H1 (cell line): ENCODE results near the gene ERO1A. TPM values are rescaled to one million over a fixed set of nuclear protein-coding genes. Genes with fewer than 3 reads are reported as not detected.

Source experiments
- CBX5 ChIP-seq: fragments of 300-800, 300-1000 bp; sonication (generic); IDR thresholded peaks from 2 replicates; pipeline ENCODE4 v1.7.1; 2016; ENCODE audit warnings: antibody characterized with exemption, low read length, low read depth
- EZH2 ChIP-seq: fragments of 200-600 bp; sonication (generic); IDR thresholded peaks from 2 replicates; pipeline ENCODE4 v1.7.1; 2012; ENCODE audit warnings: low read depth, mild to moderate bottlenecking, moderate library complexity, low read length, inconsistent platforms; ENCODE audit not compliant: severe bottlenecking
- HDAC2 ChIP-seq, 2 experiments: fragments of 300-600 bp in 1 of 2; sonication (generic) in 1 of 2; IDR thresholded peaks; 2 replicates each; pipeline ENCODE4 v1.6.1; 2011 to 2012; ENCODE audit warnings: low read depth in 2 of 2, low read length in 2 of 2, mild to moderate bottlenecking in 2 of 2, moderate library complexity in 2 of 2, borderline replicate concordance in 1 of 2, inconsistent platforms in 1 of 2
- KDM1A ChIP-seq: fragments of 200-600, 300-600 bp; sonication (generic); IDR thresholded peaks from 2 replicates; pipeline ENCODE4 v1.7.1; 2016; ENCODE audit warnings: mild to moderate bottlenecking, low read length, borderline replicate concordance
- PHF8 ChIP-seq: fragments of 200-600 bp; sonication (generic); conservative IDR thresholded peaks from 2 replicates; pipeline ENCODE4 v1.7.1; 2012; ENCODE audit warnings: low read depth, mild to moderate bottlenecking, inconsistent platforms, low read length, moderate library complexity
- RAD21 ChIP-seq, 2 experiments: IDR thresholded peaks in 1 of 2; conservative IDR thresholded peaks in 1 of 2; 2 replicates each; pipeline ENCODE4 v1.6.1; 2011; ENCODE audit warnings: low read depth in 2 of 2, low read length in 2 of 2, improper control_type of control experiment in 1 of 2, inconsistent platforms in 1 of 2, mild to moderate bottlenecking in 1 of 2, moderate library complexity in 1 of 2
- RFX5 ChIP-seq: IDR thresholded peaks from 2 replicates; pipeline ENCODE4 v1.6.1; 2011; ENCODE audit warnings: low read depth, low read length, improper control_type of control experiment, borderline replicate concordance
- SIN3A ChIP-seq, 2 experiments: IDR thresholded peaks in 1 of 2; conservative IDR thresholded peaks in 1 of 2; 2 replicates each; pipeline ENCODE4 v1.6.1; 2011 to 2012; ENCODE audit warnings: low read length in 2 of 2, improper control_type of control experiment in 1 of 2, low read depth in 1 of 2, mild to moderate bottlenecking in 1 of 2
- SIRT6 ChIP-seq: IDR thresholded peaks from one replicate; pipeline ENCODE4 v1.7.1; 2012; ENCODE audit warnings: low read length, inconsistent platforms
- SP2 ChIP-seq: IDR thresholded peaks from 2 replicates; pipeline ENCODE4 v1.6.1; 2012; ENCODE audit warnings: mild to moderate bottlenecking, low read length, inconsistent platforms
- polyA plus RNA-seq, 7 experiments: library from polyadenylated mRNA; depleted of rRNA in 3 of 7; stranded (reverse) in 5 of 7; unstranded in 2 of 7; fragments of >200 nt in 5 of 7; fragments of 200-250 nt in 2 of 7; gene quantifications; 1 replicate in 5 of 7; 2 replicates in 1 of 7; 4 replicates in 1 of 7; pipeline versions ENCODE4 v1.2.1 to v1.2.3, GENCODE V29; 2011 to 2013; ENCODE audit warnings: missing spikeins in 2 of 7, mixed read lengths in 2 of 7
- total RNA-seq: library from RNA; stranded (reverse); fragmentation: NEBNext Ultra II Directional; extraction: Animal tissue kit (Norgen Biotek cat#: 25700); gene quantifications from 2 replicates; pipeline ENCODE4 v1.2.1, GENCODE V29; 2021
- TF ChIP-seq, protein P1 (sequence below): fragments of 300-600 bp; sonication (generic); IDR thresholded peaks from 2 replicates; pipeline ENCODE4 v1.7.1; 2012; ENCODE audit warnings: low read length, moderate library complexity, mild to moderate bottlenecking, inconsistent platforms; ENCODE audit not compliant: insufficient replicate concordance

ERO1A gene
- total and polyA plus RNA-seq, 2 of the 8 experiments (the other 6 are each of a cell fraction or from before 2014, with no cell fraction given): 15.7 to 42.0 TPM

DNA sequence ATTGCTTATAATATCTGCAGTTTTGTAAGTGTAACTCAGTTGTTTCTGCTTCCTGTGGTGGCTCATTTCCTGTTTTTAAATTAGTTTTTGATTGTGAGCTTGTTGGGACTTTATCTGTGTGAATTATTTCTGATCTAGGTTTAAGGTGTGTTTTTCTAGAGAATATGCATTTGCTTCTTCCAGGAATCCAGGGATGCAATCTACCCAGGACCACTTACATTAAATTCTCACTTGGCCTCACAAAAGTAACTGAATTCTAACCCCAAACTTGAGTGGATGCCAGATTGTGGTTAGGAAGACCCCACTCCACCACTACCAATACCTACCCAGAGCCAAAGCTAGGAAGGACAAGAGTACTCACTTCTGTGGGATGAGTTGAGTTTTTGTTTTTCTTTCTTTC, 46.5 kb upstream of the ERO1A start (continued):
- TF ChIP-seq, protein P1, sequence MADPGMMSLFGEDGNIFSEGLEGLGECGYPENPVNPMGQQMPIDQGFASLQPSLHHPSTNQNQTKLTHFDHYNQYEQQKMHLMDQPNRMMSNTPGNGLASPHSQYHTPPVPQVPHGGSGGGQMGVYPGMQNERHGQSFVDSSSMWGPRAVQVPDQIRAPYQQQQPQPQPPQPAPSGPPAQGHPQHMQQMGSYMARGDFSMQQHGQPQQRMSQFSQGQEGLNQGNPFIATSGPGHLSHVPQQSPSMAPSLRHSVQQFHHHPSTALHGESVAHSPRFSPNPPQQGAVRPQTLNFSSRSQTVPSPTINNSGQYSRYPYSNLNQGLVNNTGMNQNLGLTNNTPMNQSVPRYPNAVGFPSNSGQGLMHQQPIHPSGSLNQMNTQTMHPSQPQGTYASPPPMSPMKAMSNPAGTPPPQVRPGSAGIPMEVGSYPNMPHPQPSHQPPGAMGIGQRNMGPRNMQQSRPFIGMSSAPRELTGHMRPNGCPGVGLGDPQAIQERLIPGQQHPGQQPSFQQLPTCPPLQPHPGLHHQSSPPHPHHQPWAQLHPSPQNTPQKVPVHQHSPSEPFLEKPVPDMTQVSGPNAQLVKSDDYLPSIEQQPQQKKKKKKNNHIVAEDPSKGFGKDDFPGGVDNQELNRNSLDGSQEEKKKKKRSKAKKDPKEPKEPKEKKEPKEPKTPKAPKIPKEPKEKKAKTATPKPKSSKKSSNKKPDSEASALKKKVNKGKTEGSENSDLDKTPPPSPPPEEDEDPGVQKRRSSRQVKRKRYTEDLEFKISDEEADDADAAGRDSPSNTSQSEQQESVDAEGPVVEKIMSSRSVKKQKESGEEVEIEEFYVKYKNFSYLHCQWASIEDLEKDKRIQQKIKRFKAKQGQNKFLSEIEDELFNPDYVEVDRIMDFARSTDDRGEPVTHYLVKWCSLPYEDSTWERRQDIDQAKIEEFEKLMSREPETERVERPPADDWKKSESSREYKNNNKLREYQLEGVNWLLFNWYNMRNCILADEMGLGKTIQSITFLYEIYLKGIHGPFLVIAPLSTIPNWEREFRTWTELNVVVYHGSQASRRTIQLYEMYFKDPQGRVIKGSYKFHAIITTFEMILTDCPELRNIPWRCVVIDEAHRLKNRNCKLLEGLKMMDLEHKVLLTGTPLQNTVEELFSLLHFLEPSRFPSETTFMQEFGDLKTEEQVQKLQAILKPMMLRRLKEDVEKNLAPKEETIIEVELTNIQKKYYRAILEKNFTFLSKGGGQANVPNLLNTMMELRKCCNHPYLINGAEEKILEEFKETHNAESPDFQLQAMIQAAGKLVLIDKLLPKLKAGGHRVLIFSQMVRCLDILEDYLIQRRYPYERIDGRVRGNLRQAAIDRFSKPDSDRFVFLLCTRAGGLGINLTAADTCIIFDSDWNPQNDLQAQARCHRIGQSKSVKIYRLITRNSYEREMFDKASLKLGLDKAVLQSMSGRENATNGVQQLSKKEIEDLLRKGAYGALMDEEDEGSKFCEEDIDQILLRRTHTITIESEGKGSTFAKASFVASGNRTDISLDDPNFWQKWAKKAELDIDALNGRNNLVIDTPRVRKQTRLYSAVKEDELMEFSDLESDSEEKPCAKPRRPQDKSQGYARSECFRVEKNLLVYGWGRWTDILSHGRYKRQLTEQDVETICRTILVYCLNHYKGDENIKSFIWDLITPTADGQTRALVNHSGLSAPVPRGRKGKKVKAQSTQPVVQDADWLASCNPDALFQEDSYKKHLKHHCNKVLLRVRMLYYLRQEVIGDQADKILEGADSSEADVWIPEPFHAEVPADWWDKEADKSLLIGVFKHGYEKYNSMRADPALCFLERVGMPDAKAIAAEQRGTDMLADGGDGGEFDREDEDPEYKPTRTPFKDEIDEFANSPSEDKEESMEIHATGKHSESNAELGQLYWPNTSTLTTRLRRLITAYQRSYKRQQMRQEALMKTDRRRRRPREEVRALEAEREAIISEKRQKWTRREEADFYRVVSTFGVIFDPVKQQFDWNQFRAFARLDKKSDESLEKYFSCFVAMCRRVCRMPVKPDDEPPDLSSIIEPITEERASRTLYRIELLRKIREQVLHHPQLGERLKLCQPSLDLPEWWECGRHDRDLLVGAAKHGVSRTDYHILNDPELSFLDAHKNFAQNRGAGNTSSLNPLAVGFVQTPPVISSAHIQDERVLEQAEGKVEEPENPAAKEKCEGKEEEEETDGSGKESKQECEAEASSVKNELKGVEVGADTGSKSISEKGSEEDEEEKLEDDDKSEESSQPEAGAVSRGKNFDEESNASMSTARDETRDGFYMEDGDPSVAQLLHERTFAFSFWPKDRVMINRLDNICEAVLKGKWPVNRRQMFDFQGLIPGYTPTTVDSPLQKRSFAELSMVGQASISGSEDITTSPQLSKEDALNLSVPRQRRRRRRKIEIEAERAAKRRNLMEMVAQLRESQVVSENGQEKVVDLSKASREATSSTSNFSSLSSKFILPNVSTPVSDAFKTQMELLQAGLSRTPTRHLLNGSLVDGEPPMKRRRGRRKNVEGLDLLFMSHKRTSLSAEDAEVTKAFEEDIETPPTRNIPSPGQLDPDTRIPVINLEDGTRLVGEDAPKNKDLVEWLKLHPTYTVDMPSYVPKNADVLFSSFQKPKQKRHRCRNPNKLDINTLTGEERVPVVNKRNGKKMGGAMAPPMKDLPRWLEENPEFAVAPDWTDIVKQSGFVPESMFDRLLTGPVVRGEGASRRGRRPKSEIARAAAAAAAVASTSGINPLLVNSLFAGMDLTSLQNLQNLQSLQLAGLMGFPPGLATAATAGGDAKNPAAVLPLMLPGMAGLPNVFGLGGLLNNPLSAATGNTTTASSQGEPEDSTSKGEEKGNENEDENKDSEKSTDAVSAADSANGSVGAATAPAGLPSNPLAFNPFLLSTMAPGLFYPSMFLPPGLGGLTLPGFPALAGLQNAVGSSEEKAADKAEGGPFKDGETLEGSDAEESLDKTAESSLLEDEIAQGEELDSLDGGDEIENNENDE: no peak
- TF ChIP-seq HDAC2 (IDR thresholded peaks at IDR 0.05; ENCODE audit: borderline replicate concordance in 1 of 2, low read depth in 2 of 2, low read length in 2 of 2): no peak
- TF ChIP-seq SIRT6: no peak
- TF ChIP-seq RAD21 (IDR thresholded peaks at IDR 0.05 in 1 of 2, conservative IDR thresholded peaks at IDR 0.05 in 1 of 2; ENCODE audit: low read depth in 2 of 2, low read length in 2 of 2): no peak
- TF ChIP-seq EZH2: no peak
- TF ChIP-seq SIN3A (conservative IDR thresholded peaks at IDR 0.05 in 1 of 2, IDR thresholded peaks at IDR 0.05 in 1 of 2; ENCODE audit: low read depth in 1 of 2, low read length in 2 of 2): no peak
- TF ChIP-seq CBX5: no peak
- no peak for TF ChIP-seq SP2
- TF ChIP-seq PHF8: no peak
- TF ChIP-seq KDM1A: no peak
- no peak for TF ChIP-seq RFX5
